Stimulated activated CD8-positive, alpha-beta memory T cell treated with anti-CD3 and anti-CD28 coated beads, Interleukin-2, amount 100 ng/mL, for 1 hour (primary cell): ENCODE measurements around the gene EDDM13.
"Not testable (repeated sequence)": the region's sequence is repeated elsewhere in the genome, so short reads cannot be mapped to it uniquely, and the experiment has no call there.

Experiments
- DNase-seq, 2 donors: peaks; one replicate each; pipeline ENCODE4 v3.0.0-alpha.2; 2020; ENCODE audit warnings: low read depth in 2 of 2

EDDM13 gene

GRCh38 chr19:56272161-56272798 lies at the start of gene EDDM13:
TSS of gene EDDM13 (plus strand) at chr19:56272748. CDS start at chr19:56272835, 87 bp downstream.
- DNase-seq = no peak

GRCh38 chr19:56222901-56223300 lies 49.6 kb upstream of the EDDM13 start:
- no peak for DNase-seq

GRCh38 chr19:56223481-56223880 lies 49.1 kb upstream of the EDDM13 start:
- DNase-seq = no peak

- DNase-seq = no peak
These were observed 27.3 kb upstream of the EDDM13 start for GRCh38 chr19:56245121-56245740.

- DNase-seq = not testable (repeated sequence)
These were observed 26.8 kb upstream of the EDDM13 start for GRCh38 chr19:56245764-56246163.

GRCh38 chr19:56248736-56249338 lies 23.7 kb upstream of the EDDM13 start:
- not testable (repeated sequence) for DNase-seq

- DNase-seq = peak; percentile 20 to 34
These were observed 19.7 kb upstream of the EDDM13 start for GRCh38 chr19:56252699-56253422.

GRCh38 chr19:56253737-56254136 lies 18.8 kb upstream of the EDDM13 start:
- no peak for DNase-seq

- DNase-seq = no peak
These were observed 14.3 kb upstream of the EDDM13 start for GRCh38 chr19:56258272-56258671.

- DNase-seq = no peak
These were observed 11.4 kb upstream of the EDDM13 start for GRCh38 chr19:56261145-56261544.

- DNase-seq = not testable (repeated sequence)
These were observed 10.6 kb upstream of the EDDM13 start for GRCh38 chr19:56261932-56262331.

- DNase-seq = no peak
These were observed 9.2 kb upstream of the EDDM13 start for GRCh38 chr19:56263319-56263718.

GRCh38 chr19:56266051-56266450 lies 6.5 kb upstream of the EDDM13 start:
- DNase-seq = no peak

GRCh38 chr19:56269348-56269747 lies 3.2 kb upstream of the EDDM13 start:
- no peak for DNase-seq

GRCh38 chr19:56270676-56271075 lies 1.9 kb upstream of the EDDM13 start:
- no peak for DNase-seq

- no peak for DNase-seq
These were observed 1.4 kb upstream of the EDDM13 start for GRCh38 chr19:56271151-56271550.

GRCh38 chr19:56273563-56274117 lies 1.1 kb downstream of the EDDM13 start:
- no peak for DNase-seq

GRCh38 chr19:56282809-56283208 lies 10.3 kb downstream of the EDDM13 start:
- no peak for DNase-seq

- no peak for DNase-seq
These were observed 12.2 kb downstream of the EDDM13 start for GRCh38 chr19:56284746-56285145.

GRCh38 chr19:56290104-56290503 lies 17.6 kb downstream of the EDDM13 start:
- DNase-seq = no peak

GRCh38 chr19:56291867-56292266 lies 19.3 kb downstream of the EDDM13 start:
- no peak for DNase-seq

GRCh38 chr19:56294549-56294948 lies 22.0 kb downstream of the EDDM13 start:
- DNase-seq = no peak
